Glomerular visceral epithelial cell (primary cell): Measurements from ENCODE around the gene MISP3.
A peak's percentile ranks its signal among the peaks of the same experiment; 100 is the strongest.

Source experiments
- DNase-seq: peaks from one replicate; pipeline ENCODE4 v3.0.0-alpha.2; 2016; ENCODE audit errors: extremely low spot score

The MISP3 gene

DNA sequence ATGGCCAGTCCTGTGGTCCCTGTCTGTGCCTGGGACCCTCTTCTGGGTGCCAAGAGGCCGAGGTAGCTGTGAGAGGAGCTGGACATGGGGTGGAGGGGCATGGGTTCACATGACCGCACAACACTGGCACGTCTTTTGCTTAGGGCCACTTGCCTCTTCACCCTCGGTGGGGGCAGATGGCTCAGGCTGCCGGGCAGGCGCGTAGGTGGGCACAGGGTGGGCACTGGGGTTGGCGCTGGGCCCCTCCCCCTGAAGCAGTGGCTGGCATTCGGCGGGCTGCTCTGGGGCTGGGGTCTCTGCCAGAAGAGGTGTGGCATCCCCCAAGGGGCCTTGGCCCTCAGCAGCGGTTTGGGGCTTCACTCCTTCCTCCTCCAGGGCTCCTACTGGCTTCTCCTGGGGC, 19.1 kb upstream of the MISP3 start:
- no peak for DNase-seq

DNA sequence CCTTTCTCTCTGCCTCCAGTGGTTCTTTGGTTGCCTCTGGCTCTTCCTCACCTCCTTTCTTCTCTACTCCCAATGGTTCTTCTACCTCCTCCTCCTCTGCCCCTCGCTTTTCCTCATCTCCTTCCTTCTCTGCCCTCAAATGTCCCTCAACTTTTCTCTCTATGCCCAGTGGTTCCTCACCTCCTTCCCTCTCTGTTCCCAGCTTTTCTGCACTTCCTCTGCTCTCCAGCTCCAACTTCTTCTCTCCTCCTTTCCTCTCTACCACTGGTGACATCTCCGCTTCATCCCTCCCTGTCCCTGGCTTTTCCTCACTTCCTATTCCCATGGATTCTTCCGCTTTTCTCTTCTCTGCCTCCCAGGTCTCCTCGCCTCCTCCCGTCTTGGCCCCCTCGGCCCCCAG, 18.5 kb upstream of the MISP3 start:
- DNase-seq = no peak

DNA sequence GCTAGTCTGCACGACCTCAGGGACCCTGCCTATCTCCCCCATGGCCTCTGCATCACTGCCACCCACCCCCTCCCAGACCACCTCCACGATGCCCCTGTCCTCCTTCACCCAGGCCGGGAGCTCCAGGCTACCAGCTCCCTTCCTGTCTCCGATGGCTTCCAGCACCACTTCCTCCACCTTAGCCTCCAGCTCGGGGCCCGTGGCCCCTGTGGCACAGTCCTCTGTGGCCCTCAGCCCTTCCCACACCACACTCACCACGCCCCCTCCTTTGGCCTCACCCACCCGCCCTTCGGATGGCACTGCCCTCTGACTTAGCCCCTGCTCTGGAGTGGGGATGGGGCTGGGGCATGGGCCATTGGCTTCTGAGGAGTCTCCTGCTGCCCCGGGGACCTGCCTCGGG, 17.9 kb upstream of the MISP3 start:
- no peak for DNase-seq

DNA sequence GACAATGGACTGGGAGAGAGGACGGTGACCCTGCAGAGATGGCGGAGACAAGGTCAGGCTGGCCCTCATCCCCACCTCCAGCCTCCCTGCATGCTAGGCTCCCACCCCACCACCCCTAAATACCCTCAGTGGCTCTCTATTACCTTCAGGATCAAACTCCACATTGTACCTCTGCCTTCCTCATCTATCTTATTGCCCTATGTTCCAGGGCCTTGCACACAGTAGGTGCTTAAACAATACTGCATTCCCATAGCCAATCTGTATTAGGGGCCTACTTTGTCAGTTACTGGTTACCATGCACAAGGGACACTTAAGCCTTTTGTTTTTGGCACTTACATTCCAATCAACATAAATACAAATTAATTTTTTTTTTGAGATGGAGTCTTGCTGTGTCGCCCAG, 17.2 kb upstream of the MISP3 start:
- DNase-seq = no peak

DNA sequence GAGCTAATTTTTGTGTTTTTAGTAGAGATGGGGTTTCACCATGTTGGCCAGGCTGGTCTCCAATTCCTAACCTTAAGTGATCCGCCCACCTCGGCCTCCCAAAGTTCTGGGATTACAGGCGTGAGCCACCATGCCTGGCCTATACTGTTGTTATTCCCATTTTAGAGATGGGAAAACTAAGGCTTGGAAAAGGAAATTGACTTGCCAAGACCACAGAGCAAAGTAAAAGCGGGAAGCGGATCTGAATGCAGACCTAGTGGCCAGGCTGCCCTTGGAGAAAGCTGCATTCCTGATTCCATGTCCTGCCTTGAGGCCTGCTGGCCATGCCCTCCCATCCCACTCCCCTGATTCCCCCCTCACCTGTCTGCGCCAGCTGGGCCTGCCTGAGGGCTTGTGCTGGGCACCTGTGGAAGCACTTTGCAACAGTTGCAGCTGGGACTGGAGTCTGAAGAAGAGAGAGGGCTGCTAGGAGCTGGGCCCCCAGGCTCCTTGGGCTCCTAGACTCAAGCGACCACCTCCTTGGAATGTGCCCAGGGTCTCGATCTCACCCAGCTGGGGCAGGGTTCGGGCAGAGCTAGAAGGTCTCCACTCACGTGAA, 16.4 kb upstream of the MISP3 start:
- no peak for DNase-seq

DNA sequence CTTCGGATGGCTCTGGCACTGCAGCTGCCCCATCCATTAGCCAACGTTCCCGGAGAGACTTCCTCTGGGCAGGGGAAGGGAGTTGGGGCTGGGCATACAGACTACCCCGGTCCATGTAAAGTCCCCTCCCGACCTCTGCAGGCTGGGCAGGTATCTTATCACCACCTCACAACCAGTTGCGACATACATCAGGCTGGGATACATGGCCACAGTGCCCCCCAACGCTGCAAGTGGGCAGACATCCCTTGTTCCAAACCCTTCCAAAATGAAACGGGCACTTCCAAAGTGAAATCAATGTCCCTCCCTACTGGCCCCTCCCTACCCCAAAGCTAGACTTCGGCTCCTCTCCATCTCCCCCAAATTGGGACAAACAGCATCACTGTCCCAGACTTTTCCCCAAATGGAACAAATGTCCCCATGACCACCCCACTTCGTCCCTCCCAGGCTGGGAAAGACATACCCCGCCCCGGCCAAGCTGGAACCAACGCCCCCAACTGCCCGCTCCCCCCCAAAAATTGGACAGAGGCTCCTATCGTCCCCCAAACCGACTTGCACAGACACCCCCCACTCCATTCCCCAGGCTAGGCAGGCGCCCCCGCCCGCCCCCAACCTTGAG, 15.7 kb upstream of the MISP3 start:
- DNase-seq = no peak

DNA sequence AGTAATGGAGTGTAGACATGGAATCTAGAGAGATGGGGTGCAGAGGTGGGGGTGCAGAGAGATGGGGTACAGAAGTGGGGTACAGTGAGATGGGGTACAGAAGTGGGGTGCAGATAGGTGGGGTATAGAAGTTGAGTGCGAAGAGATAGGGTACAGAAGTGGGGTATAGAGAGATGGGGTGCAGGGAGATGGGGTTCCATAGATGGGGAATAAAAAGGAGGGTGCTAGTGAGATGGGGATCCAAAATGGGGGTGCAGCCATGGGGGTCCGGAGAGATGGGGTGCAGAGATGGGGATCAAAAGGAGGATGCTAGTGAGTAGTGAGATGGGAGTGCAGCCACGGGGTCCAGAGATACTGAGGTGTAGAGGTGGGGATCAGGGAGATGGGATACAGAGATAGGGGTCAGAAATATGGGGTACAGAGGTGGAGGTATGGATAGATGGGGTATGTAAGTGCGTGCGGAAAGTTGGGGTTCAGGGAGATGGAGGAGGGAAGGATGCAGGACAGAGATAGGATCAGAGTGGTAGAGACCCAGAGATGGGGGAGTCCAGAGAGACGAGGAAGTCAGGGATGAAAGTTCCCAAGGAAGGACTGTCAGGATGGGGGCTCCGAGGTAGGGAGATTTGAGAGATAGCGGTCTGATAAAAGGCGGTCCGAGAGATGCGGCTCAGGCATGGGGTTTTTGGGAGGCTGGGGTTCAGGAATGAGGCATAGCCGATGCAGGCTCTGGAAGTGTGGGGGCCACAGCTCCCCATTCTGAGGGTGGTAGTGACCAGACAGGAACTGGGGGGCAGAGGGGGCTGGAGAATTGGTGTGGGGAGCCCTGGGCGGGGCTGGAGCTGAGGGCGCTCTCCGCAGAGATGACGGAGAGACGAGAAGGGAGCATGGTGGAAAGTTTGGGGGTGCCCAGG, 14.1 kb upstream of the MISP3 start:
- DNase-seq = no peak

DNA sequence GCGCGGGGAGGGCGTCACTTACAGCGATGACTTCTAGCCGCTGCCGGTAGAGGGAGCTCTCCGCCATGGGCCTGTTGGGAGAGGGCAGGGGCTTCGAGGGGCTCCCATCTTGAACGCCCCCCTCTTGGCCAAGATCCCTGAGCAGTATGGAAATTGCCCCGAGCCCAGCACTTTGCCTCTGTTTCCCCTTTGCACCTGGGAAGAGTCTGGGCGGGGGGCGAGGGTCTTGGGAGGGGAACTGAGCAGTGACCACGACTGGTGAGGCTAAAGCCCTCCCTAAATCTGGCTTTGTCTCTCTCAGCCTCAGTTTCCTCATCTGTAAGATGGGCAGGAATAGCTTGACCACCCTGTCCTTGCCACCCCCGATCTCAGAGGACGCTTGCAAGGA, 13.5 kb upstream of the MISP3 start:
- no peak for DNase-seq

DNA sequence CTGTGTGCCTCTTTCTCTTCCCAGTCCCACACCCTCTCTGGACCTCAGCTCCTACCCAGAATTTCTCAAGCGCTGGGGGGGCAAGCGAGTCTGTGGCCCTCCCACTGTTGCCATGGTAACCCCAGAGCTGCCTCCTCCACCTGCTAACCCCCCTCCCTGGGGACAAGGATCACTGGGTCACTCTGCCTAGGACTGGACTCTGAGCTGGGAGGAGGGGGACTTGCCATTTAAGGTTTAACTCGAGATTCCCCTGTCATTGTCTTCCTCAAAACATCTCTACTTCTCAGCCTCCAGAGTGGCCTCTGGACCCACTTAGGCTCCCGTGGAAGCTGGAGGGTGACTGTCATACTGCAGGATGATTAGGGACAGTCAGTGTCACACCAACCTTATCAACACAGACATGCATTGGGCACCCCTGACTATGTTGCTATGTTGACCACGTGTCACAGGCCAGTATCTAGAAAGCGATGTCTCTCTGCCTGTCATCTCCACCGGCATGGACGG, 12.9 kb upstream of the MISP3 start:
- DNase-seq = no peak

DNA sequence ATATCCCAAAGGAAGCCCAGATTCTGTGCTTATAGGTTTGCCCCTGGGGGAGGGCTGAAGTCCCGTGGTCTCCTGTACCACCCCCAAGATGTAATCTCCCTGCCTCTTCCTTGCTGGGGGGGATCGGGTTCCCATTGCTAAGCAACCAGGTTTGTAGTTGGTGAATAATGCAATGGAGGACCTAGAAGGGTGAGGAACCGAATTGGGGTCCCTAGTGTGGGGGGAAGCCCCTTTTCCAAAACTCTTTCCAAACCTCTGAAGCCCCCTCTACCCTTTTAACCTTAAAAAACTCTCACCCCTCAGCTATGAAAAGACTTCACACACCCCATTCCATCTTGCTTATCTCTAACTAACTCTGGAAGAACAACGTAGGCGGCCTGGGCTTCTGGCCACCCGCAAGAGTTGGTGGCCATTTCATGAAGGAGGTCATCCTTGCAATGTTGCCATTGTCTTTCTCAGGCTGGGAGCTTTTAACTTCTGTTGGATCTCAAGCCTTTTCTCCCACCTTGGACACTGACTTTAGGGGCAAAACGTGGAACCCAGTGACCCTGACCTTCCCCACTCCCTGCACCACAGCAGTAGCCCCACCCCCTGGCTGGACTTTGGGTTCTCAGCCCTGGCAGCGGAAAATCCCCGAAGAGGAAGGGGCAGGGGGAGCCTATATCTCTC, 11.4 kb upstream of the MISP3 start:
- DNase-seq = no peak

DNA sequence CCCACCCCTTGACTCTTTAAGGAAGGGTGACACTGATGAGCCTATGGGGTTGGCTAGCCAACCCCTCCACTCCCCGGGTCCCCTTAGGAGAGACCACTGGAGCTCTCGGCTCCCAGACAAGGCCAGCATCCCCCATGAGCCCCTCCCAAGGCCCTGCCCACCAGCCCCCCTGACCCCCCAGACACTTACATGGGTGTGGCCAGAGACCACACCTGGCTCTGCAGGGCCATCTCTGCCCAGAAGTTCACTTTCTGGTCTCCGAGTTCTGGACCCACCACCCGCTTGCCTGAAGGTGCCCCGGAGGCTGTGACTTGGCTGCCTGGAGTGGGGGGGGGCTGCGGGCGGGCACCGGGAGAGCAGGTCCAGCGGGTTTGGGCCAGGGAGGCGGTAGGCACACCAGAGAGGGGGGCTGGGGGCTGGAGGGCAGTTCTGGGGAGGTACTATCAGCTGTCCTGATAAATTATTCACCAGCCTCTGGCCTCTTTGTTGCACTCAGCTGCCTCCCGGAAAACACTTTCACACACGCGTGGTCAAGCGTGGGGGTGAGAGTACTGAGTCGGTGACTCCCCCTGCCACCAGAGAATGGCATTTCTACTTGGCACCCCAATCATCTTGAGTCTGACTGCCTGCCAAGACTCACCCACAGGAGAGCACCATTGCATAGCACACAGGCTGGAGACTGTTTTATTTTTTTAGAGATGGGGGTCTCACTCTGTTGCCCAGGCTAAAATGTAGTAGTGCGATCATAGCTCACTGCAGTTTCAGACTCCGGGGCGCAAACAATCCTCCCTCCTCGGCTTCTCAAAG, 10.6 kb upstream of the MISP3 start, which contains the start of gene PALM3:
TSS of gene PALM3 (minus strand) at position 326 of the 807 bp plus-strand sequence. CDS start at position 230, 96 bp downstream.
- peak; percentile 69 for DNase-seq

DNA sequence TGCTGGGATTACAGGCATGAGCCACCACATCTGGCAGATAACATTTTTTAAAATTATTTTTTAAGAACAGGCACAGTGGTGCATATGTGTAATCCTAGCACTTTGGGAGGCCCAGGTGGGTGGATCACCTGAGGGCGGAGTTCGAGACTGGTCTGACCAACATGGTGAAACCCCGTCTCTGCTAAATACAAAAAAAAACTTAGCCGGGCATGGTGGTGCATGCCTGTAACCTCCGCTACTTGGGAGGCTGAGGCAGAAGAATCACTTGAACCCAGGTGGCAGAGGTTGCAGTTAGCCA, 10.1 kb upstream of the MISP3 start:
- no peak for DNase-seq

DNA sequence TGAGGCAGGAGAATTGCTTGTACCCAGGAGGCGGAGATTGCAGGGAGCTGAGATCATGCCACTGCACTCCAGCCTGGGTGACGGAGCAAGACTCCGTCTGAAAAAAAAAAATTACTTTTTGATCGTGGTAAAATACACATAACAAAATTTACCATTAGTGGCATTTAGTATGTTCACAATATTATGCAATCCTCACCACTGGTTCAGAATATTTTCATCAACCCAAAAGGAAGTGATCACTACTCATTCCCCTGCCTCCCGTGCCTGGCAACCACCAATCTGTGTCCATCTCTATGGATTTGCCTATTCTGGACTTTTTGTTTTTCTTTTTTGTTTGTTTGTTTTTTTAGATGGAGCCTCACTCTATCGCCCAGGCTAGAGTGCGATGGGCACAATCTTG, 9.5 kb upstream of the MISP3 start:
- no peak for DNase-seq

DNA sequence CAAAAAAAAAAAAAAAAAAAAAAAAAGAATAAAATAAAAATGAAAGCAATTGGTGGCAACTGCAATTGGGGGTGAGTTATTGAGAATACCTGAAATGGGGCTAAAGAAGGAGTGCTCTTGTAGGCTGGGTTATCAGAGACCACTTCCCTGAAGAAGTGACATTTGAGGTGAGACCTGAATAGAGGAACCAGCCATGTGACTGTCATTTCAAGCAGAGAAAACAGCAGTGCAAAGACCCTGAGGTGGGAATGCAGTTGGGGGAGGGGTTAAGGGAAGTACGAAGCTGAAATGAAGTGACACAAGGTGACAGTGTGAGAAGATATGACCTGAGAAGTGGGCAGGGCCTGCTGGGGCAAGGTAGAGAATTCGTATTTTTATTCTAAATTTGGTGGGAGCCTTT, 6.5 kb upstream of the MISP3 start:
- no peak for DNase-seq

DNA sequence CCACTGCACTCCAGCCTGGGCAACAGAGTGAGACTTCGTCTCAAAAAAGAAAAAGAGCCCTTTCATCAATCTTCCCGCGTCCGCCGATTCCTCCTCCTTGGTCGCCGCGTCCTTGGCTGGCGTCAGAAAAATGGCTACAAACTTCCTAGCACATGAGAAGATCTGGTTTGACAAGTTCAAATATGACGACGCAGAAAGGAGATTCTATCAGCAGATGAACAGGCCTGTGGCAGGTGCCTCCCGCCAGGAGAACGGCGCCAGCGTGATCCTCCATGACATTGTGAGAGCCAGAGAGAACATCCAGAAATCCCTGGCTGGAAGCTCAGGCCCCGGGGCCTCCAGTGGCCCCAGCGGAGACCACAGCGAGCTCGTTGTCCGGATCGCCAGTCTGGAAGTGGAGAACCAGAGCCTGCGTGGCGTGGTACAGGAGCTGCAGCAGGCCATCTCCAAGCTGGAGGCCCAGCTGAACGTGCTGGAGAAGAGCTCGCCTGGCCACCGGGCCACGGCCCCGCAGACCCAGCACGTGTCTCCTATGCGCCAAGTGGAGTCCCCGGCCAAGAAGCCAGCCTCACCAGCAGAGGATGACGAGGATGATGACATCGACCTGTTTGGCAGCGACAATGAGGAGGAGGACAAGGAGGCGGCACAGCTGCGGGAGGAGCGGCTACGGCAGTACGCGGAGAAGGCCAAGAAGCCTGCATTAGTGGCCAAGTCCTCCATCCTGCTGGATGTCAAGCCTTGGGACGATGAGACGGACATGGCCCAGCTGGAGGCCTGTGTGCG, 2.1 kb upstream of the MISP3 start:
- no peak for DNase-seq

DNA sequence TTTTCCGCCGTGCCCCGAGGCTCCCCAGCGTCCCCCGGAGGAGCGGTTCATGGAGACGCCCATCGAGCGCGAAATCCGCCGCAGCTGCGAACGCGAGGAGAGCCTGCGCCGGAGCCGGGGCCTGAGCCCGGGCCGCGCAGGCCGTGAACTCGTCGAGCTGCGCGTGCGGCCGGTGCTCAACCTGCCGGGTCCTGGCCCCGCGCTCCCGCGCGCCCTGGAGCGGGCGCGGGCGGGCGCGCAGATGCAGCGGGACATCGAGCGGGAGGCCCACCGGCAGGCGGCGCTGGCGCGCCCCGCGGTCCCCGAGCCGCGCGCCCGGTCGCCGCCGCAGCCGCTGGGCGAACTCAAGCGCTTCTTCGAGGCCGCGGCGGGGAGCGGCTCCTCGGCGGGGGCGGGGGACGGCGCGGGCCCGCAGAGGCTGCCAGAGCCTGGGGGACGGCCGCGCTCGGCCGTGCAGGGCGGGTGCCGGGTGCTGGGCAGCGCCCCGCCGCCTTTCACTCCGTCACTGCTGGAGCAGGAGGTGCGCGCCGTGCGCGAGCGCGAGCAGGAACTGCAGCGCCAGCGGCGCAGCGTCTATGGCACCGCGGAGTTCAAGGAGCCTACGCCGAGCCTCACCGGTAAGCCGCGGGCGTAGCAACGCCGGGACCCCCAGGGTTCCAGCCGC, 807 bp downstream of the MISP3 start:
- peak; percentile 81 for DNase-seq

DNA sequence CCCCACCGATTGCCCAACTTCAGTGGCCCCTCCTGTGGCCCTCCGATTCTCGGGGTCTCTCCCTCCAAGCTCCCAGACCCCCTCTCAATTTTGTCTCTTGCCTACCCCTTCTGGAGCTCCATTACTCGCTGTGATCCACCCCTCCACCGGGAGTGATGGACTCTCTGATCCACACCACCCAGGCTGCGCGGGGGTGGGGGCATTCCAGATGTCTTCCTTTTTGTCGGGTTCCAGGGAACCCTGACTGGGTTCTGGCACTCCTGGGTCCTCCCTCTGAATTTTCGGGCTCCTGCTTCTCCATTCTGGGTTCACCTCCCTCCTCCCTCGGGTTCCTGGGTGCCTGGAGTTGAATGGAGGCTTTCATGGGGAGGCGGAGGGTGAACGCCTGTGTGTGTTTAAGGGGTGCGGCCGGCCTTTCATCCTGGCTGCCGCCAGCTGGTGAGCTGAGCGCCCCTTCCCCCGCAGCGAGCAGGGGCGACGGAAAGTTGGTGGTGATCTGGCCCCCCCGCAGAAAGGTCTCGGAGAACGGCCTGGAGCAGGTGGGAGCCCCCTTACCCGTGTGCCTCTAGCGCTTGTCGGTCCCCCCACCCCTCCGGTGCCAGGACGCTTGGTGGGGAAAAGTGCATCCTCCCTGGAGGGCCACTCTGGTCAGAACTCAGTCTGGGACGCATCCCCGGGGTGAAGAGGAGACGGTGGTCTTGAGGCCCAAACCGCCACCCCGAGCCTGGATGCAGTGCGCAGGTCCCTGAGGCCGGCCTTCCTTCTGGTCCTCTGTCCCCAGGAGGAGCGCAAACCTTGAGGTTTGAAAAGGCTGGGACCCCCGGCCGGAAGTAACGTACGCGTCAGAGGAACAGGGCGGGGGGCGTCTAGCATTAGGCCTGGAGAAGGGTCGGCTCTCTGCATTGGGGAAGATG, 1.6 kb downstream of the MISP3 start:
- DNase-seq = no peak

DNA sequence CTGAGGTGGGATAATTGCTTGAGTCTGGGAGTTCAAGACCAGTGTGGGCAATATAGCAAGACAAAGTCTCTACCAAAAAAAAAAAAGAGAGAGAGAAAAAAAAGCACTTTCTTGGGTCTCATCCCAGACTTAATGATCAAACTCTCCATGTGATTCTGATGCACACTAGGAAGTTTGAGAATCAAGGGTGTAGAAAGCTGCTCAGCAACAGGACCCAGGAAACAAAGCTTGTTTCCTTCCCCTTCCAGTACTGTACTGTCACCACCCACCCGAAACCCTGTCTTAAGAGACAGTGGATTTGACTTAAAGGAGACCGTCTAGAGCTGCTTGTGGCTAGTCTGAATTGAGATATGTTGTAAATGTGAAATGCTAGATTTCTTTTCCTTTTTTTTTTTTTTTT, 5.8 kb downstream of the MISP3 start:
- DNase-seq = no peak
